Stimulated activated CD4-positive, alpha-beta T cell treated with anti-CD3 and anti-CD28 coated beads, Interleukin-15, amount 100 ng/mL, for 1 hour (primary cell): ENCODE measurements around the gene SNRPB.
A peak's percentile ranks its signal among the peaks of the same experiment; 100 is the strongest.

Experiments
- DNase-seq, 2 donors: peaks; one replicate each; pipeline ENCODE4 v3.0.0-alpha.2; 2020; ENCODE audit warnings: low read depth in 1 of 2, low spot score in 1 of 2

The SNRPB gene

DNA sequence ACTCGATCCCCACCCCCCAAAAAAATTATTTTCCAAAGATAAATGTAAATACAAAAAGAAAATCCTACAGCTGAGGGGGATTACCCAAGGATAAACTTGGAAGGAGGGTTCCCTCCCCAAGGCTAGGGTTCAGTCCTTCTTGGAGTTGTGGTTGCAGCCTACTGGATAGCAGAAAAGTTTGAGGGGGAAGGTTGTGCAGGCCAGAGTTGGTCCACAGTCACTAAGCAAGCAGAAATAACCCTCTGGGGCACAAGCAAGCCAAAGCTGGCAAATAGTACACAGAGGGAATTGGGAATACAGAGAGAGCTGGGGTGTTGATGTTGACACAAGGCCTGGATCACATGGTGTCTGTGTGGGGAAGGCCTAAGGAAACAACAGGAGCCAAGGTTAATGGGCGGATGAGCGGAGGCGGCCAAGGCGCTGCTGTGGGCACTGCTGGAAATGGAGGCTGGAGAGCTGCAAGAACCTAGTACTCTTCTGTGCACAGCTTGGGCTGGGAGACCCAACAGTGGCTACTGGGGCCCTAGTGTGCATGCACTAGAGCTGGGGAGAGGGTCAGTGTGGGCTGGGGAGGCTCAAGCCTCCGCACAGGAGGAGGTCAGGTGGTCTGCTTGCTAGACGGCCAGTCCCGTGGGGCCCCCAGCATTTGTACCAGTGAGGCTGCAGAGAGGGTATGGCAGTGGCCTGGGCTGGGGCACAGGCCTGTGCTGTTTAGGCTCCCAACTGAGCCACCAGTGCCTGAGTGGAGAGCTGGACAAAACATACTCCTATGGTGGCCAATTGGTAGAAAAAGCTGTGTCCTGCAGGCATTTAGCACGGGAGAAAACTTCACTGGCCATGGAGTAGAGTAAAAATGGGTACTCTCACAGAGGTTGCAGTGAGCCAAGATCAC, 5.5 kb upstream of the SNRPB start:
- no peak for DNase-seq

DNA sequence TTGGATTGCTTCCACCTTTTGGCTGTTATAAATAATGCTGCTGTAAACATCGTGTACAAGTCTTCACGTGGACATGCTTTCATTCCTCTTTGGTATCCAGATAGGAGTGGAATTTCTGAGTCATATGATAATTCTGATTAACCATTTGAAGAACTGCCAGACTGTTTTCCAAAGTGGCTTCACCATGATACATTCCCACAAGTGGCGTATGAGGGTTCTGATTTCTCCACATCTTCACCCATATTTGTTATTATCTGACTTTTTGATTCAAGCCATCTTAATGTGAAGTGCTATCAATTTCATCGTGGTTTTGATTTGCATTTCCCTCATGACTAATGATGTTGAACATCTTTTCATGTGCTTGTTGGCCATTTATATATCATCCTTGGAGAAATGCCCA, 2.9 kb upstream of the SNRPB start:
- DNase-seq: no peak

DNA sequence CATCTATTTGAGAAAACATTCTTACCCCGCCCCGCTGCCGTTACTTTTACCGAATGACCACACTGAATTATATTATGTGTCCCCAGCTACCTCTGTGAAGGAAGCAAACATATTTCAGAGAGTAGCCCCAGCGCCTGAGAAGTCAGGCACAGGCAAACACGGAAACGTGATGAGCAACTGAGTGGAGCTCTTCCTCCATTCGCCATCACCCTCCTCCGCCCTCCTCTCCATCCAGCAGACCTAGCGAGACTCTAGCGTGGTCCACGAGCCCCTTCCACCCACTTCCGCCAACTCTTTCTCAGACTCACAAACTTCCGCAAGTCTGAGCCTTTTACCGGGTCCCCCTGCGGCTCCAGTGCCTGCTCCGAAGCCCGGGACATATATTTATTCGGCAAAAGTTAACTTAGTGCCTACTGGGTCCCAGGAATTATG, 582 bp downstream of the SNRPB start:
- DNase-seq: peak; percentile 19 to 40

DNA sequence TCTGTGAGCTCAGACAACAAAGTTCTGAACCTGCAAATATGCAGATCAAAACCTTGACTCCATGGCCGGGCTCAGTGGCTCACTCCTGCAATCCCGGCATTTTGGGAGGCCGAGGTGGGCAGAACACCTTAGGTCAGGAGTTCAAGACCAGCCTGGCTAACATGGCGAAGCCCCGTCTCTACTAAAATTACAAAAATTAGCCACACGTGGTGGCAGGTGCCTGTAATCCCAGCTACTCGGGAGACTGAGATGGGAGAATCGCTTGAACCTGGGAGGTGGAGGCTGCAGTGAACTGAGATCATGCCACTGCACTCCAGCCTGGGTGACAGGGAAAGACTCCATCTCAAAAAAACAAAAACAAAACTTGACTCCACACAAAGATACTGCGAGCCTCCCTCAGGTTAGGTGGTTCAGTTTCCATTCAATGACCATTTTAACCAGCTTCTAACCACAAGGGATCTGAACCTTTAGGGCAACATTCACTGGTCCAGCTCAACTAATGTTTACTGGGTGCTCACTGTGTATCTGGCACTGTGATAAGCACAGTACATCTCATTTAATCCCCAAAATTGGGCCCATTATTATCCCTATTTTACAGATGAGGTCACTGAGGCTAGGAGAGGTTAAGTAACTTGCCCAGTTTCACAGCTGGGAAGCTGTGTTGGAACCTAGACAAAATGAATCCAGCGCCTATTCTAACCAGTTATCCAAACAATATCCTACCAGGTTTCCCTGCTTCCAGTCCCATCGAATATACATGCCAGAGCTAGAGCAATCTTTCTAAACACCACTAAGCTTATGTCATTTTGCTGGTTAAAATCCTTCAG, 1.8 kb downstream of the SNRPB start:
- no peak for DNase-seq

DNA sequence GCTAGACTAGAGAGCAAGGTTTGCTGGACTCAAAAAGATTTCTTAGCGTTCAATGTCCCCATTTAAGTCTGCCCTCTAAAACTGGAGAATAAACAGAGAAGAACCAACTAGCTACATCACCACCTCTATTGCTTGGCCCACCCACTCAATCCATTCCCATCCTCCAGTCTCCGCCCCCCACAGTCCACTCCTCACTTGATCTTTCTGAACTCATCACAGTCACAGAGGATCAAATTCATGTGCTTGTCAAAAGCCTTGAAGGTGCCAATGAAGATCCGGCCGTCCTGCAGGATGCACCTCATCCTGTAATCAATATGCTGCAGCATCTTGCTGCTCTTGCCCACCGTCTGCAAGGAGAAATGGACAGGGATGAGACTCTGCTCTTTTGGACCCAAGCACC, 3.2 kb downstream of the SNRPB start:
- DNase-seq: no peak

DNA sequence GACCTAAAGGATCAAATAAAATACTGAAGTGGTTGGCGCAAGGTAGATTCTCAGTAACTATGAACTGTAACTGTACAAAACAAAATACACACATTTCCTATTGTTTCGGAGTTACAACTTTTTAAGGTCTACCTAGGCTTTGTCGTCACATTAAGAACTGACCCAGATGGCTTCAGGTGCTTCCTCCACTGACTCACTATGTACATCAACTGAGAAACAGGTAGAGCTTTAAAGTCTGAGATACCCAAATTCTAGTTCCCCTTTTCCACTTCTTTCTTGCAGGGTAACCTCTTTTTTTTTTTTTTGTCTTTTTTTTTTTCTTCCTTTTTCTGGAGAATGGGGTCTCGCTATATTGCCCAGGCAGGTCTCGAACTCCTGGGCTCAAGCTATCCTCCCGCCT, 5.5 kb downstream of the SNRPB start:
- no peak for DNase-seq

DNA sequence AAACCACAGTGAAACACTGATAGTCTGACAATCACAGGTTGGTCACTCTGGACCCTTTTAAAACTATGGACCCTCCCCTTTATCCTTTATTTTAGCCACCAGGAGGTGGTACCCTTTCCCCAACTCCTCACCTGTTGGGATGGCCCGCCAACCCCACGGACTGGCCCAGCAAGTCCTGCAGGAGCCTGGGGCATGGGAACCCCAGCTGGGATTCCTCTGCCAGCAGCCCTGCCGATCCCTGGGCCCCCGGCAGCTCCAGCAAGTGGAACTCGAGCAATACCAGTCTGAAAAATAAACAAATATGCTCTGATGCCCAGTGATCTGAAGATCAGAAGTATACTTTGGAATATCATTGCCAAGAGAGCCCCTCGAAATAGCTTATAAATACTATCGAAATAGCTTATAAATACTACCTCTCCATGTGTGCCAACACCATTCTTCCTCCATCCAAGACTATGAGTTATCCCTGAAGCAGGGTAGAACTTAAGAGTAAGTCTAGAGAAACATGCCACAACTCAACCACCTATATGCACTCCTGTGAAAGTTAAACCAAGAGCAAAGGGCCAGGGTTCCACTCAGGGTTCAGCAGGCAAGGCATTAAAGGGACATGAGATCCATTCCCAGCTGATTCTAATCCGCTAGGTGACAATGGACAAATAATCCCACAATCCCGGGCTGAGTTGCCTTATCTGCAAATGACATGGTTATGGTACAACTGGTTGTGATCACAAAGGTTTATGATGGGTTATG, 6.8 kb downstream of the SNRPB start:
- DNase-seq: no peak

DNA sequence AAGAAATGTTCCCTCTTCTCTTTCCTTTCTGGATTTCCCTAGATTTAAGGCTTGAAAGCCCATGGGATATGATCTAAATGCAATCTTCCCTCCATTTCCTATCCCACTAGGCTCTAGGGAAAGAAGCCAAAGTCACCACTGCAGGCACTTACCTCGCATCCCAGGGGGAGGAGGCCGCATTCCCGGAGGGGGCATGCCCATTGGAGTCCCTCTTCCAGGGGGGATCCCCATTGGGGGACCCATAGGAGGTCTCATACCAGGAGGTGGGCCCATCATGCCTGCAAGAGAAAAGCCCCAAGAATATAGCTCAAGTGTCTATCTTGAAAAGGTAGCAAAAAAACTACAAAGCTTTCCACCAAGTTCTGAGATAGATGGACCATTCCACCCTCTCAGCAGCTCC, 8.1 kb downstream of the SNRPB start:
- no peak for DNase-seq

DNA sequence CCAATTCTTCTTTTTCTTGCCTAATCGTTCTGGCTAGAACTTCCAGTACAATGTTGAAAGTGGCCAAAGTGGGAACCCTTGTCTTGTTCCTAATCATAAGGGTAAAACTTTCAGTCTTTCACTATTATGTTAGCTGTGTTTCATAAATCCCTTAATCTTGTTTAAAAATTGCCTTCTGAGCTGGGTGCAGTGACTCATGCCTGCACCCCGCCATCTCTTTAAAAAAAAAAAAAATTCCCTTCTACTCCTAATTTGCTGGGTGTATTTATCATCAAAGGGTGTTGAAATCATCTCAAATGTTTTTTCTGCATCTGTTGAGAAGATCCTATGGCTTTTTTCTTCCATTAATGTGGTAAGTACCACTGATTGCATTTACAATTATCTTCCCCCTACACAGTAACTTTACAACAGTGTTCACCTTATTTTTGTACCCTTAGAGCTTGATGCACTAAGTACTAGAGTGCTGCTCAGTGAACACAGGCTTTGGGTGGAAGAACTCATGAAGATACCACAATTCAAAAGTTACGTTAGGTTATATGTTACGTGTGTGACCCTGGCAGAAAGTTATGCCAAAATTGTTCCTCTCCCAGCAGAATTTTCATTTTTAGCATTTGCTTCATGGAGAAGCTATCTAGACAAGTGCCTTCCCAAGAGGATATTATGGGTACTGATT, 9.7 kb downstream of the SNRPB start:
- no peak for DNase-seq

DNA sequence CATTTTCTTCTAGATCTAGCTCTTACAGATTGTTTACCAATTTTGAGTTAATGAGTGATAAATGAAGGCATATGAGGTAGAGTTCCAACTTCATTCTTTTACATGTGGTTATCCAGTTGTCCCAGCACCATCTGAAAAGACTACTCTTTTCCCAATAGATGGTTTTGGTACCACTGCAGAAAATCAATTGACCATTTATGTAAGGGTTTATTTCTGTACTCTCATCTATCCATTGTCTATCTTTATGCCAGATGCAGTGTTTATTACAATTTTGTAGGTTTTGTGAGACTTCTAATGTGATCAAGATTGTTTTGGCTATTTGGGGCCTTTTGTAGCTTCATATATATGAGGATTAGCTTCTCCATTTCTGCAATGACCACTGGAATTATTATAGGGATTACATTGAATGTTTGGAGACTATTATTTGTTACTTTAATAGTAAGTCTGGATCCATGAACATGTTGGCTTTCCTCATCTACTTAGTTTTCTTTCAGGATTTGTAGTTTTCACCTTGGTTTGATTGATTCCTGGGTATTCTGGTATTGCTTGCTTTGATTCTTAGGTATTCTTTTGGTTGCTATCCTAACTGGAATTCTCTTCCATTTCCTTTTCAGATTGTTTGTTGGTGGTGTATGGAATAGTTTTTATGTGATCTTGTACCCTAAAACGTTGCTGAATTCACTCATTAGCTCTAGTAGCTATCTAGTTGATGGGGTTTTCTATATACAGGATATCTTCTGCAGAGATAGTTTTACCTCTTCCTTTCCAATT, 10.4 kb downstream of the SNRPB start:
- no peak for DNase-seq

DNA sequence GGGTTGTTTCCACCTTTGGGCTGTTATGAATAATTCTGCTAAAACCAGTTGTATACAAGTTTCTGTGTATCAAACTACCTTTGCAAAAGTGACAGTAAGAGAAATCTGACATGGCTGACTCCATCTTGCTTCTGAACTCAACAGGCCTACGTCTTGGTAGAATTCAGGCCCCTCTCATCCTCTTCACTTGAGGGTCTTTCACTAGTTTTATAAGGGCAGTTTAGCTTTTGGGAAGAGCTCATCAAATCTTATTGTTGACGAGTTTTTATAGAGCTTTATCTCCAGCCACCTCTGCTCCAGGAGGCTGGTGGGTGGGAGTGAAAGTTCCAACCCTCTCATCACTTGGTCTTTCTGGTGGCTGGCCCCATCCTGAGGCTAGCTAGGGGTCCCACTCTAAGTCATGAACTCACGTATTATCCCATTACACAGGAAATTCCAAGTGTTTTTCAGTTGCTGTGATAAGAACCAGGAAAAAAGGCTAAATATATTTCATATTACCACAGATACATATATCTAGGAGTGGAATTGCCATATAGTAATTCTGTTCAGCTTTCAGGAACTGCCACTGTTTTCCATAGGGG, 11.6 kb downstream of the SNRPB start:
- DNase-seq: no peak

DNA sequence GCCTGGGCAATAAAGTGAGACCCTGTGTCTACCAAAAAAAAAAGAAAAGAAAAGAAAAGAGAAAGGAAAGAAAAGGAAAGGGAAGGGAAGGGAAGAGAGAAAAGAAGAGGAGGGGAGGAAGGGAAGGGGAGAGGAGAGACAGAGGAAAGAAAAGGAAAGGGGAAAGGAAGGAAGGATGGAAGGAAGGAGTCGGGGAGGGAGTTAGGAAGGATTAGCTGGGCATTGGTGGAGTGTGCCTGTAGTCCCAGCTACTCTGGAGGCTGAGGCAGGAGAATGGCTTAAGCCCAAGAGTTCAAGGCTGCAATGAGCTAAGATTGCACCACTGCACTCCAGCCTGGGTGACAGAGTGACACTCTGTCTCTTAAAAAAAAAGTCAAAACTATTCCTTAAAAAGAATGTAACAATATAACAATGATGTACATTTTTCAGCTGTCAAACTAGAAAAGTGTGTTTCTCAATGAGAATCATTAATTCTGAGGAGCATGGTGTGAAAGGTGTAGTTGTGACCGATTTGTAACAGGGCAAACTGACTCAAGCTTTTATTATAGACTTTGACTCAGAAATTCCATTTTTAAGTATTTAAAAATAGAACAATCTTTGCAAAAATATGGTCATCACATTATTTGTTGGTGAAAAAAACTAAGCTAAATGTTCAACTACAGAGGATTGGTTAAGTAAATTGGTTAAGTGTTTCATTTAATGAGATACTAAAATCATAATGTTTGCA, 14.7 kb downstream of the SNRPB start:
- DNase-seq: no peak

DNA sequence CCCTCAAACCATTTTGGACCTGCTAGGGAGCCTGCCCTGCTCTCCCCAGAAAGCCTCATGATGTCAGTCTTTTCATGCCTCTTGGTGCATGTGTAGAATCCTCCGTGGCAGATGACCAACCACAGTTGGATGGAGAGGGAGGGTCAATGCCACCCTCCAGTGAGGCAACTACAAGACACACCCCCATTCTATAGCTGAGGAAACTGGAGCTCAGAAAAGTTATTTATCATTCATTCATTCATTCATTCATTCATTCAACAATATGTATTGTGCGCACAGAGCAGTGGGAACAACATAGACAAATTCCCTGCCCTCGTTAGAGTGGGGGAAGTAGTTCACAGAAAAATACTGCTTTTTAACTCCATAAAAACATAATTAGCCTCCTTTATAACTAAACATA, 16.8 kb downstream of the SNRPB start:
- no peak for DNase-seq

DNA sequence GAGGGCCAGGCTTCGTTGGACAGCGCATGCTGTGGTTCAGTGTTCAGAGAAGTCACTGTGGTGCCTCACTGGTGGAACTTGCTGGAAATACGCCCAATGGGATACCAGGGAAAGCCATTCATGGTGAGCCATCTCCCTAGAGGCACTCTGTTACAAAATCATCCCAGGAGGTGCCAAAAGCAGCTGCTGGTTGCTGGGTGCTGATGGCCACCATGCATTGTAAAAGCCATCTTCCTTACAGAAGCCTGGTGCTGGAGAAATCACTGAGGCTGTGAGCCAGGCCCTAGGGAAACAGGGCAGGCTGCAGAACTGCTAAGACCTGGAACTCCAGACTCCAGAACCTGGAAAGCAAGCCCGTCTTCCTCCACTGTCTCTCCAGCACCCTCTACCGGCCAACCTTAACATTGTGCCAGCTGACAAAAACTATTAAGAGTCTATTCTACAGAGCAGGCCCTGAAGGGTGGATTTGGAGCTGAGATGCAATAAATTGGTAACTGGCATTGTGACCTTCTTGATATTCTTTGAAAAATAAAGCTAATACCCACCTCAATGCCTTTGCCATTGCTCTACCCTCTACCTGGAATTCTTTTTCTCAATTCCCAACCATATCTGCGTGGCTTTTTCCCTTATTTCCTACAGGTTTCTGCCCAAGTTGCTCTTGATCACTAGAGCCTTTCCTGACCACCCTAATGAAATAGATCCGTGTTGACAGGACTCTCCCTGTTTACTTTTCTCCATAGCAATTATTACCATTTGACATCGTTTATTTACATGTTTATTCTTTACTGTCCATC, 18.5 kb downstream of the SNRPB start:
- peak; percentile 17 to 26 for DNase-seq

DNA sequence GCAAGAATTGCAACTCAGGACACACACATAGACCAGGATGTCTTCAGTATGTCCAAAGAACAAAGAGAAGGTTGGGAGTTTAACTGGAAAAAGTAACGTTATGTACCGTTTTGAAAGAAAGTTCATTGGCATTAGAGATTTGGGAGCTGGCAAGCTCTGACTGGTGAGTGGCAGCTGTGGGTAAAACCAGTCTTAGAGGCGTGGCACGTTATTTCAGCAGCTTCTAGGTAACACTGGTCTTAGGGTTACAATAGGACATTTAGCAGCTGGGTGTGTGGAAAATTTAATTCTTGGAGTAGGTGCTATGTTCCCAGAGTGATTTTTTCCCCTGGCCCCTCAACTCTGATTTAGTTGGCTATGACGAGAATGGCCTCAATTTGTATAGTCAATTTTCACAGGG, 19.2 kb downstream of the SNRPB start:
- no peak for DNase-seq

DNA sequence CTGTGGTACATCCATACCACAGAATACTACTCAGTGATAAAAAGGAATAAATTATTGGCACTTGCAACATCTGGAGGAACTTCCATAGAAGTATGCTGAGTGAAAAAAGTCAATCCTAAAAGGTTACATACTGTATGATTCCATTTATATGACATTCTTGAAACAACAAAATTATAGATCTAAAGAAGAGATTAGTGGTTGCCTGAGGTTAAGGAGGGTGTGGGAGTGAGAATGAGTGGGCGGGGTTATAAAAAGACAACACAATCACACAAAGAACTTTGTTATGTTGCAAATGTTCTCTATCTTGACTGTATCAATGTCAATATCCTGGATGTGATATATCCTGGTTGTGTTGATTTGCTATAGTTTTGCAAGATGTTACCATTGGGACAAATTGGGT, 21.2 kb downstream of the SNRPB start:
- no peak for DNase-seq

DNA sequence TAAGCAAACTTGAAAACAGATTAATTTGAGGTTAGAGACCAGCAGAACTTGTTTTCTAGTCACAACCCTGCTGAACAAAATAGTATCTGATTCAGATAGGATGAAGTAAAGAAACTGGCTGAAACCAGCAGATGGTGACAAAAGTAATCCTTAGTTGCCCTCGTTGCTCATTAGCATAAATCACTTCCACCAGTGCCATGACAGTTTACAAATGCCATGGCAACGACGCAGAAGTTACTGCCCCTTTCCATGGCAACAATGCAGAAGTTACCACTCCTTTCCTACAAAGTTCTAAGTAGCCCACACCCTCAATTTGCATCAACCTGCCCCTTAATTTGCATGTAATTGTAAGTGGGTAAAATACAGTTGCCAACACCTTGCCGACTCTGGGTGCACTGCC, 23.7 kb downstream of the SNRPB start:
- no peak for DNase-seq

DNA sequence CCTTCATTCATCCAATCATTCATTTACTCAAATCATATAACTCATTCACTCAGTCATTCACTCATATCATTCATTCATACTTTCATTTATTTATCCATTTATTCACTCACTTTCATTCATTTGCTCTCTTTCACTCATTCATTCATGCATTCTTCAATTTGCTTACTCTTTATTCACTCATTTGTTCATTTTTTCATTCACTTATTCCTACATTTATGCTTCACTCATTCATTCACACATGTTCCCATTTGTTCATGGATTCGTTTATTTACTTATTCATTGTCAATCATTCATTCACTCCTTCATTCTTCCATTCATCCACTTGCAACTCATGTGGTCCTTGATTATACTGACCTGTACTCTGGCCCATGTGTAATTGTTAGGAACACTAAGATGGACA, 39.4 kb downstream of the SNRPB start:
- DNase-seq: no peak

DNA sequence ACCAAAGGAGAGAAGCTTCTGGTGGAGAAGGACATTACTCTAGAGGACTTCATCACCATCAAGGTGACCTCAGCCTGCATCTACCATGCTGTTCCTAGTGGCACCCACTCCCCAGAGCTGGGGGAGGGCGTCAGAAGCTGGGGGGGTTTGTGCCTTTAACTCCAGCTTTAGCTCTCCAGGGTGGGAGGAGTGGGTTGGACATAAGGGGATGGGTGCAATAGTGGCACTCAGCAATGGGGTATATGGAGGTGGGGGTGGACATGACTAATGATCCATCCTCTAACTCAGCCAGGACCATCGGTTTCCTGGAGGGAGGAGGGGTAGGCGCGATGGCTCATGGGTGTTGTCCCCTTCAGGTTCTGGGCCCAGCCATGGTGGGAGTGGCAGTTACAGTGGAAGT, 40.1 kb downstream of the SNRPB start:
- no peak for DNase-seq
